OCI-LY7 (cell line): ENCODE measurements around the gene AIFM2. TPM values are rescaled to one million over a fixed set of nuclear protein-coding genes. Genes with fewer than 3 reads are reported as not detected.

Source experiments
- BruUV-seq: library from RNA; stranded (reverse); fragments of 400-500 nt; replicated peaks from 2 replicates; lab custom pipeline; 2021; lab: Mats Ljungman, UMichigan
- CTCF ChIA-PET: fragments of 300-600 bp; sonication (Branson Sonifier 250); formaldehyde crosslinking; loops from one replicate; lab custom pipeline; 2022; ENCODE audit warnings: antibody characterized with exemption; ENCODE audit not compliant: unreplicated experiment; lab: Charles Lee
- POLR2A ChIA-PET: fragments of 300-600 bp; sonication (Branson Sonifier 250); formaldehyde crosslinking; loops from one replicate; lab custom pipeline; 2022; ENCODE audit warnings: antibody characterized with exemption; lab: Charles Lee
- DNase-seq: peaks from one replicate; pipeline ENCODE4 v3.0.0-alpha.2; 2015; ENCODE audit warnings: low spot score
- H2AFZ ChIP-seq: fragments of 200-600 bp; sonication (generic), shearing (Covaris generic); 2 replicates; pipeline ENCODE4 v1.6.1; 2014; ENCODE audit warnings: mild to moderate bottlenecking, antibody characterized with exemption, low read length, moderate library complexity
- H3K27ac ChIP-seq: fragments of 200-600 bp; sonication (generic); 2 replicates; pipeline ENCODE4 v1.5.1; 2014; ENCODE audit warnings: mixed run types, low read depth, mild to moderate bottlenecking, moderate library complexity, low read length, inconsistent platforms; ENCODE audit not compliant: poor library complexity, severe bottlenecking
- H3K36me3 ChIP-seq: fragments of 200-600 bp; sonication (generic); 2 replicates; pipeline ENCODE4 v1.6.1; 2014; ENCODE audit warnings: mild to moderate bottlenecking, antibody characterized with exemption, low read length, moderate library complexity, mixed read lengths; ENCODE audit not compliant: insufficient read depth
- H3K4me1 ChIP-seq: fragments of 200-600 bp; sonication (generic); 2 replicates; pipeline ENCODE4 v1.5.1; 2014; ENCODE audit warnings: mild to moderate bottlenecking, low read length; ENCODE audit not compliant: insufficient read depth, poor library complexity, severe bottlenecking
- H3K4me2 ChIP-seq: fragments of 200-600 bp; sonication (generic); 2 replicates; pipeline ENCODE4 v1.6.1; 2014; ENCODE audit warnings: mild to moderate bottlenecking, low read length
- H3K4me3 ChIP-seq: fragments of 200-600 bp; sonication (generic); 2 replicates; pipeline ENCODE4 v1.5.1; 2014; ENCODE audit warnings: mild to moderate bottlenecking, low read depth, low read length; ENCODE audit not compliant: poor library complexity, severe bottlenecking
- H3K79me2 ChIP-seq: fragments of 200-600 bp; sonication (generic); 2 replicates; pipeline ENCODE4 v1.6.1; 2016; ENCODE audit warnings: low read depth, mild to moderate bottlenecking, low read length, moderate library complexity, mixed read lengths; ENCODE audit not compliant: insufficient read depth
- H3K9me2 ChIP-seq: fragments of 200-600 bp; sonication (generic); 2 replicates; pipeline ENCODE4 v1.6.1; 2016; ENCODE audit warnings: mild to moderate bottlenecking, low read length, mixed read lengths; ENCODE audit not compliant: insufficient read depth
- H3K9me3 ChIP-seq: fragments of 200-600 bp; sonication (generic); 2 replicates; pipeline ENCODE4 v1.6.1; 2014; ENCODE audit warnings: mild to moderate bottlenecking, mixed run types, low read length, mixed read lengths
- H4K20me1 ChIP-seq: fragments of 200-600 bp; sonication (generic); 2 replicates; pipeline ENCODE4 v1.6.1; 2014; ENCODE audit warnings: mild to moderate bottlenecking, antibody characterized with exemption, low read length, moderate library complexity, mixed read lengths; ENCODE audit not compliant: insufficient read depth
- CTCF ChIP-seq: fragments of 200-600 bp; sonication (generic); conservative IDR thresholded peaks from 2 replicates; pipeline ENCODE4 v1.5.1; 2014; ENCODE audit warnings: mild to moderate bottlenecking, antibody characterized with exemption, low read length, moderate library complexity, mixed read lengths
- EZH2phosphoT487 ChIP-seq: fragments of 200-600 bp; sonication (generic); IDR thresholded peaks from 2 replicates; pipeline ENCODE4 v1.6.1; 2018; ENCODE audit warnings: low read depth, borderline replicate concordance, mild to moderate bottlenecking, mixed run types, antibody characterized with exemption, low read length, moderate library complexity, mixed read lengths
- intact Hi-C: fragments of 100-400 bp; cut with micrococcal nuclease; formaldehyde crosslinking; loops from one replicate; pipeline ENCODE4 v1.10.0; 2022; ENCODE audit not compliant: unreplicated experiment
- total RNA-seq, 2 experiments: library from RNA; depleted of rRNA in 1 of 2; stranded (reverse); fragments of >200 nt in 1 of 2; shearing (Covaris generic) in 1 of 2; gene quantifications; 2 replicates each; pipeline ENCODE4 v1.2.3, GENCODE V29; 2014 to 2022

AIFM2 gene
- total RNA-seq, 2 experiments from 2014 or later, result 1.7 to 2.6 TPM

GRCh38 chr10:70137135-70137534 lies 4.5 kb upstream of the AIFM2 start:
- Histone ChIP-seq H3K36me3 (peaks cover 10% of the 10 kb centered on the region; the same call in 1 of the 2 replicates), H3K9me3 (no peaks in the 10 kb centered on the region), H3K4me1 (no peaks in the 10 kb centered on the region), H3K9me2 (no peaks in the 10 kb centered on the region), H3K27ac (no peak overlapping the region), H2AFZ (no peak overlapping the region), H3K4me3 (no peak overlapping the region), H3K79me2 (no peaks in the 10 kb centered on the region), H4K20me1 (no peaks in the 10 kb centered on the region), H3K4me2 (no peak overlapping the region)
- no peak for DNase-seq
- BruUV-seq, result no TSS peak
- intact Hi-C loops, result no loop called here
- POLR2A ChIA-PET, result no interaction called here
- TF ChIP-seq EZH2phosphoT487 (no peak), CTCF (no peak)
- CTCF ChIA-PET, result no interaction called here

- Histone ChIP-seq H3K79me2 (no peaks in the 10 kb centered on the region), H2AFZ (no peak overlapping the region), H3K9me3 (no peaks in the 10 kb centered on the region), H3K27ac (no peak overlapping the region), H3K36me3 (peaks cover 10% of the 10 kb centered on the region; the same call in 1 of the 2 replicates), H3K4me3 (no peak overlapping the region), H3K4me1 (no peaks in the 10 kb centered on the region), H3K4me2 (no peak overlapping the region), H3K9me2 (no peaks in the 10 kb centered on the region), H4K20me1 (no peaks in the 10 kb centered on the region)
- ChIA-PET POLR2A (interaction anchor here (1.6 kb wide), 1 partner anchor 17 kb away, joined by 4 read pairs; no protein-coding TSS in a partner anchor), CTCF (no interaction called here)
- DNase-seq, result no peak
- no TSS peak for BruUV-seq
- TF ChIP-seq EZH2phosphoT487 (no peak), CTCF (no peak)
- intact Hi-C loops, result no loop called here
Observed at GRCh38 chr10:70135684-70136083, 3.1 kb upstream of the AIFM2 start.

GRCh38 chr10:70135046-70135445 lies 2.4 kb upstream of the AIFM2 start:
- Histone ChIP-seq H4K20me1 (no peaks in the 10 kb centered on the region), H3K4me3 (no peak overlapping the region), H3K36me3 (peaks cover 10% of the 10 kb centered on the region; the same call in 1 of the 2 replicates), H3K9me3 (no peaks in the 10 kb centered on the region), H3K27ac (no peak overlapping the region), H3K4me2 (no peak overlapping the region), H2AFZ (no peak overlapping the region), H3K4me1 (no peaks in the 10 kb centered on the region), H3K79me2 (no peaks in the 10 kb centered on the region), H3K9me2 (no peaks in the 10 kb centered on the region)
- no peak for DNase-seq
- ChIA-PET CTCF (no interaction called here), POLR2A (interaction anchor here (0.6 to 1.6 kb wide), 2 partner anchors 17 to 157 kb away, joined by 3 to 4 read pairs; no protein-coding TSS in a partner anchor)
- TF ChIP-seq EZH2phosphoT487 (no peak), CTCF (no peak)
- intact Hi-C loops, result no loop called here
- no TSS peak for BruUV-seq
